Myometrial cell (primary cell): ENCODE results near the gene NDST4. TPM values are rescaled to one million over a fixed set of nuclear protein-coding genes. Genes with fewer than 3 reads are reported as not detected.

Source experiments
- total RNA-seq: library from RNA; depleted of rRNA; stranded (reverse); fragments of >200 nt; gene quantifications from 2 replicates; pipeline ENCODE4 v1.2.3, GENCODE V29; 2015

Gene NDST4
- total RNA-seq = 0.18 and 0.29 TPM in 2 replicates

GRCh38 chr4:115113506-115114106 lies at the start of gene NDST4:
Gene NDST4, minus strand, starts transcription at chr4:115113620. Its CDS starts 36,584 bp downstream, at chr4:115077036.

